ENCODE measurements around the gene TMEM69. TPM values are rescaled to one million over a fixed set of nuclear protein-coding genes. Genes with fewer than 3 reads are reported as not detected.

Gene TMEM69, protein sequence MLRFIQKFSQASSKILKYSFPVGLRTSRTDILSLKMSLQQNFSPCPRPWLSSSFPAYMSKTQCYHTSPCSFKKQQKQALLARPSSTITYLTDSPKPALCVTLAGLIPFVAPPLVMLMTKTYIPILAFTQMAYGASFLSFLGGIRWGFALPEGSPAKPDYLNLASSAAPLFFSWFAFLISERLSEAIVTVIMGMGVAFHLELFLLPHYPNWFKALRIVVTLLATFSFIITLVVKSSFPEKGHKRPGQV
- total RNA-seq: 10 to 100 TPM in 3 of 4 donors, 1 to 10 TPM in 1; 6.6 to 27.5 (median 22.8) TPM

DNA sequence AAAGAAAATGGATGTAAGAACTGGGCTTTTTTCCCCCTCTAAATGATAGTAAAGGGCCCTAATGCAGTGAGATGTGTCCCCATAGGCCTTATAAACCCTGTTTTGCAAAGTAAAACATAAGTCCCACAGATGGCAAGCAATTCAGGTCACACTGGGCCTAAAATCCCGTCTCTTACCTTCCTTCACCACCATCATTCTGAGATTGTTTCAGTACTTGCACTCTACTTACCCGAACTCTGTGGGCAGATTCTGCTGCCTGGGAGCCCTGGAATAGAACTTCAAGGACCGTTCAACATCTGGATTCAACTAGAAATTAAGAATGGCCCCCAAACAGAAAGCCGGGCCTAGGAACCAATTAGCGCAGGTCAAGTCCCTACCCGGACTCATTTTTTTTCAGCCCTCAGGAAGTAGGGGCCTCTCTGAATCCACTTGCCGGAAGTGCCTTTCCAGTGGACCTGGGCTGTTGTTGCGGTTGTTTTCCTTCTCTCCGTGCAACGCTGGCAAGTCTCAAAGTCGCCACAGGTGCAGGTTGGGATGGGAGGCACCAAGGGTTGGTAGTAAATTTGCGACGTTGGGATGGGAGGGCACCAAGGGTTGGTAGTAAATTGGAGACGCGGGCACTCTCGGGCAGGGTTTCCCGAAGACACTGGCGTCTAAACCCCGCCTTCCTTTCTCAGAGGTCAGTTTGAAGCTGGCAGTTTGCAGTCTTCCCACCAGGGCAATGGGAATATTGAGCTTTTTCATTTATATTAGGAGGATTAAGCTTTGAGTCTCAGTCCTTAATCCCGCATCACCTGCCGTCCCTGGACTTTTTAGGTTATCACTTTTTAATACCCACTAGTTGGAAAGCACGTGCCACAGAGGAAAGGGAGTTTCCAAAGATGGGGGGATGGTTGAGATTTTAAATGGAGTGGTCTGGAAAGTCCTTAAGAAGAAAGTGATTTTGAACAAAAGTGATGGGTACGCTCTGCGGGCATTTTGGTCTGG, at the start of gene TMEM69:
TSS of gene TMEM69 (plus strand) at position 428 of the 987 bp plus-strand sequence. CDS start 2,888 bp downstream, outside the sequence.
- TF ChIP-seq POLR2A (IDR thresholded peaks at IDR 0.05): peak in 1 of 2 donors; percentile 18
- TF ChIP-seq, protein P1, sequence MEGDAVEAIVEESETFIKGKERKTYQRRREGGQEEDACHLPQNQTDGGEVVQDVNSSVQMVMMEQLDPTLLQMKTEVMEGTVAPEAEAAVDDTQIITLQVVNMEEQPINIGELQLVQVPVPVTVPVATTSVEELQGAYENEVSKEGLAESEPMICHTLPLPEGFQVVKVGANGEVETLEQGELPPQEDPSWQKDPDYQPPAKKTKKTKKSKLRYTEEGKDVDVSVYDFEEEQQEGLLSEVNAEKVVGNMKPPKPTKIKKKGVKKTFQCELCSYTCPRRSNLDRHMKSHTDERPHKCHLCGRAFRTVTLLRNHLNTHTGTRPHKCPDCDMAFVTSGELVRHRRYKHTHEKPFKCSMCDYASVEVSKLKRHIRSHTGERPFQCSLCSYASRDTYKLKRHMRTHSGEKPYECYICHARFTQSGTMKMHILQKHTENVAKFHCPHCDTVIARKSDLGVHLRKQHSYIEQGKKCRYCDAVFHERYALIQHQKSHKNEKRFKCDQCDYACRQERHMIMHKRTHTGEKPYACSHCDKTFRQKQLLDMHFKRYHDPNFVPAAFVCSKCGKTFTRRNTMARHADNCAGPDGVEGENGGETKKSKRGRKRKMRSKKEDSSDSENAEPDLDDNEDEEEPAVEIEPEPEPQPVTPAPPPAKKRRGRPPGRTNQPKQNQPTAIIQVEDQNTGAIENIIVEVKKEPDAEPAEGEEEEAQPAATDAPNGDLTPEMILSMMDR (IDR thresholded peaks at IDR 0.05): peak in 3 of 6 experiments; percentile 49 to 61 (median 55)
- no peaks in the 10 kb centered on the region for H3K9me3 ChIP-seq

DNA sequence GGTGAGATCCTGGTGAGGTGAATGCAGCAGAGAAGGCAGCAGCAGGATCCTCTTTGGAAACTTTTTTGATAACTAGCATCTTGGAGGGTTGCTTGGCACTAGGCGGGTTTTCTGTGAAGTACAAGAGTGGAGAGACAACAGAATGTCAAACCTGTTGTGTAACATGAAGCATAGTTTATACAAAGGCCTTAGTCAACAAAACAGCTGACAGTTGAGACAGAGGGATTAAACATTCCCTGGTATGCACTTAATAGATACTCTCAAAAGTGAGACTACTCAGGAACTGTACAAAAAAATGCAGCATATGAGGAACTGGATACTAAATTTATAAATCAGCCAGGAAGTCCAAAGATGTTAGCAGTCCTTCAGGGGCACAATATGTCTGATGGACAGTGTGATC, 47.7 kb upstream of the TMEM69 start:
- no peak overlapping the region for H3K27ac ChIP-seq
- no peak for DNase-seq
- peaks cover 0 to 74% (median 0%) of the 10 kb centered on the region in 3 donors for H3K36me3 ChIP-seq
- H3K9me3 ChIP-seq: no peaks in the 10 kb centered on the region
- H3K27me3 ChIP-seq: no peaks in the 10 kb centered on the region
- peaks cover 0 to 5% (median 0%) of the 10 kb centered on the region in 4 donors for H3K4me1 ChIP-seq
- TF ChIP-seq POLR2A (IDR thresholded peaks at IDR 0.05): no peak
- TF ChIP-seq, protein P1 (IDR thresholded peaks at IDR 0.05): no peak
- no peak overlapping the region for H3K4me3 ChIP-seq

More for the DNA sequence above, at the start of gene TMEM69:
- DNase-seq: peak; percentile 58 to 82 (median 82)
- Histone ChIP-seq H3K4me1 (peaks cover 0 to 11% (median 1%) of the 10 kb centered on the region in 4 donors), H3K27ac (peak within 1 kb of the TSS; percentile 95 to 99 (median 96)), H3K4me3 (peak within 1 kb of the TSS; percentile 62 to 98 (median 83)), H3K27me3 (no peaks in the 10 kb centered on the region), H3K36me3 (peaks cover 0 to 13% (median 0%) of the 10 kb centered on the region in 3 donors)

DNA sequence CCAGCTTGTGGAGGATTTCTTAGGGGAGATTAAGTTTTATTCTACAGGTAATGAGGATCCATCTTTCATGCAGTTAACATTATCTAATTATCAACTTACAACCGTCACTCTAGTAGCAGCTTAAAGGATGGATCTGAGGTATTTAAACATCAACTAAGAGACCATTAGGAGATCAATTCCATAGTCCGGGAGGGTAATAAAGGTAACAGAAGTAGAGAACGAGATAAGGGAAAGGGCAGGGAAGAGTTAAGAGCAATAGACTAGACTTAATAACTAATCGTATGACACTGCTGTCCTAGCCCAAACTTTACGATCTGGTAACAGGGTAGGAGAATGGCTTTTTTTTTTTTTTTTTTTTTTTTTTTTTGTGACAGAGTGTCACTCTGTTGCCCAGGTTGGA, 44.7 kb upstream of the TMEM69 start:
- H3K4me1 ChIP-seq: peaks cover 0 to 13% (median 0%) of the 10 kb centered on the region in 4 donors
- H3K27ac ChIP-seq: peak overlapping the region in 2 of 4 donors; percentile 81 to 82
- H3K4me3 ChIP-seq: no peak overlapping the region
- no peak for DNase-seq
- peaks cover 0 to 44% (median 0%) of the 10 kb centered on the region in 3 donors for H3K36me3 ChIP-seq
- no peaks in the 10 kb centered on the region for H3K9me3 ChIP-seq
- H3K27me3 ChIP-seq: no peaks in the 10 kb centered on the region
- no peak for TF ChIP-seq POLR2A (IDR thresholded peaks at IDR 0.05)
- TF ChIP-seq, protein P1 (IDR thresholded peaks at IDR 0.05): no peak

DNA sequence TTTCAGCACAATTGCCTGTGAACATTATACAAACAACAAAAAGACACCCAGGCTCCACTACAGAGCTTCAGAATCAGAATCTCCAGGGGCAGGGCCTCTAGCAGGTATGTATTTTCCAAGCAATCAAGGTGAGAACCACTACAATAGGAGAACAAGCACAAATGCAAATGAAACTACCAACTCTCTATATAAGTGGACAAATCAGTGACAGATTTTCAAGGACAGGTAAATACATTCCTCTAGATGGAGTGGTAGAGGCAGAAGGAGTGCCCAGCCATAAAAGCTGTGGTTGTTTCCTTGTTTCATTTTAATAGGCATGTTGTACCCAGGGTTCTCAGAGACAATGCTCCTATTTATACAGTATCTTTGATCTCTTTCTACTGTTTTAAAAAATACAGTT, 44.0 kb upstream of the TMEM69 start:
- Histone ChIP-seq H3K4me1 (peaks cover 0 to 13% (median 0%) of the 10 kb centered on the region in 4 donors), H3K27me3 (no peaks in the 10 kb centered on the region), H3K9me3 (no peaks in the 10 kb centered on the region), H3K4me3 (no peak overlapping the region), H3K27ac (peak overlapping the region in 3 of 4 donors; percentile 60 to 82 (median 81)), H3K36me3 (peaks cover 0 to 38% (median 0%) of the 10 kb centered on the region in 3 donors)
- TF ChIP-seq POLR2A (IDR thresholded peaks at IDR 0.05): peak in 1 of 2 donors; percentile 22
- TF ChIP-seq, protein P1 (IDR thresholded peaks at IDR 0.05): peak in 3 of 6 experiments; percentile 49 to 56 (median 56)
- DNase-seq: no peak

DNA sequence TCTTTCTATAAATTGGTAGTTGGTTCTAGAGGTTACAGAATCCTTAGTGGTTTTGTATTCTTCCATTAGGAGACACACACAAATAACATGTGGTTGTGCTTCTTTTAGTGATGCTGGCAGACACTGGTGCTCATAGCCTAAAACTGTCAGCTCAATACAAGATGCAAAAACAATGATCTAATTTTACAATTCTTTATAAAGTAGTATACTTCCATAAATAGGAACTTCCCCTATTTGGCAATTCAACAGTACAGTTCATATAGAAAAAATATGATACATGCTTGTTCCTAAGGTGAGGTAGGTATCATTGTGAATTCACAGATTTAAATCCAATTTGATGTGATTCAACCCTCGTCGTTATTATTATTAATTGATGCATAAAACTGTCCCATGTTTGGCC, 43.3 kb upstream of the TMEM69 start:
- TF ChIP-seq, protein P1 (IDR thresholded peaks at IDR 0.05): no peak
- no peak for TF ChIP-seq POLR2A (IDR thresholded peaks at IDR 0.05)
- Histone ChIP-seq H3K27ac (peak overlapping the region in 3 of 4 donors; percentile 8 to 81 (median 33)), H3K36me3 (peaks cover 0 to 34% (median 0%) of the 10 kb centered on the region in 3 donors)

More for the DNA sequence above, 43.3 kb upstream of the TMEM69 start:
- Histone ChIP-seq H3K27me3 (no peaks in the 10 kb centered on the region), H3K9me3 (no peaks in the 10 kb centered on the region), H3K4me1 (peaks cover 0 to 13% (median 0%) of the 10 kb centered on the region in 4 donors), H3K4me3 (no peak overlapping the region)
- no peak for DNase-seq
